ENCODE data around the gene TCP11L2.

The TCP11L2 gene

GRCh38 chr12:106342397-106343213, 40.1 kb downstream of the TCP11L2 start:
- H3K79me2 ChIP-seq (ENCODE audit: control insufficient read depth, insufficient read depth, low read length, unreplicated experiment): no peaks in the 10 kb centered on the region
- peak overlapping the region; percentile 59 for H3K27ac ChIP-seq (ENCODE audit: low read depth, low read length)
- peaks cover 11% of the 10 kb centered on the region for H3K4me1 ChIP-seq (ENCODE audit: control insufficient read depth, insufficient read depth, low read length, unreplicated experiment)
- no peaks in the 10 kb centered on the region for H3K27me3 ChIP-seq (ENCODE audit: insufficient read depth, low read length)
- peak overlapping the region; percentile 69 for H3K4me3 ChIP-seq (ENCODE audit: low read depth, low read length)
- H2AFZ ChIP-seq (ENCODE audit: low read length, unreplicated experiment): peak overlapping the region; percentile 55
- no peaks in the 10 kb centered on the region for H3K36me3 ChIP-seq (ENCODE audit: insufficient read depth, low read length)

GRCh38 chr12:106343214-106343528, 40.6 kb downstream of the TCP11L2 start:
- Histone ChIP-seq H3K27me3 (ENCODE audit: insufficient read depth, low read length) (no peaks in the 10 kb centered on the region), H3K4me3 (ENCODE audit: low read depth, low read length) (peak overlapping the region; percentile 69), H3K79me2 (ENCODE audit: control insufficient read depth, insufficient read depth, low read length, unreplicated experiment) (no peaks in the 10 kb centered on the region), H3K4me1 (ENCODE audit: control insufficient read depth, insufficient read depth, low read length, unreplicated experiment) (peaks cover 11% of the 10 kb centered on the region), H3K27ac (ENCODE audit: low read depth, low read length) (peak overlapping the region; percentile 59), H2AFZ (ENCODE audit: low read length, unreplicated experiment) (peak overlapping the region; percentile 55), H3K36me3 (ENCODE audit: insufficient read depth, low read length) (no peaks in the 10 kb centered on the region)

- Histone ChIP-seq H3K79me2 (ENCODE audit: control insufficient read depth, insufficient read depth, low read length, unreplicated experiment) (no peaks in the 10 kb centered on the region), H3K27ac (ENCODE audit: low read depth, low read length) (no peak overlapping the region), H2AFZ (ENCODE audit: low read length, unreplicated experiment) (no peak overlapping the region)
Observed at GRCh38 chr12:106344131-106344530, 41.6 kb downstream of the TCP11L2 start.

GRCh38 chr12:106345746-106346145, 43.2 kb downstream of the TCP11L2 start:
- H2AFZ ChIP-seq (ENCODE audit: low read length, unreplicated experiment): no peak overlapping the region
- peaks cover 11% of the 10 kb centered on the region for H3K4me1 ChIP-seq (ENCODE audit: control insufficient read depth, insufficient read depth, low read length, unreplicated experiment)
- H3K79me2 ChIP-seq (ENCODE audit: control insufficient read depth, insufficient read depth, low read length, unreplicated experiment): no peaks in the 10 kb centered on the region
- H3K27me3 ChIP-seq (ENCODE audit: insufficient read depth, low read length): no peaks in the 10 kb centered on the region
- H3K36me3 ChIP-seq (ENCODE audit: insufficient read depth, low read length): no peaks in the 10 kb centered on the region
- no peak overlapping the region for H3K27ac ChIP-seq (ENCODE audit: low read depth, low read length)
- H3K4me3 ChIP-seq (ENCODE audit: low read depth, low read length): no peak overlapping the region

More at GRCh38 chr12:106344131-106344530, 41.6 kb downstream of the TCP11L2 start:
- no peaks in the 10 kb centered on the region for H3K27me3 ChIP-seq (ENCODE audit: insufficient read depth, low read length)
- no peak overlapping the region for H3K4me3 ChIP-seq (ENCODE audit: low read depth, low read length)
- no peaks in the 10 kb centered on the region for H3K36me3 ChIP-seq (ENCODE audit: insufficient read depth, low read length)
- H3K4me1 ChIP-seq (ENCODE audit: control insufficient read depth, insufficient read depth, low read length, unreplicated experiment): peaks cover 11% of the 10 kb centered on the region

GRCh38 chr12:106348411-106348810, 45.9 kb downstream of the TCP11L2 start:
- Histone ChIP-seq H3K4me3 (ENCODE audit: low read depth, low read length) (no peak overlapping the region), H3K27ac (ENCODE audit: low read depth, low read length) (no peak overlapping the region), H3K4me1 (ENCODE audit: control insufficient read depth, insufficient read depth, low read length, unreplicated experiment) (peaks cover 1% of the 10 kb centered on the region), H2AFZ (ENCODE audit: low read length, unreplicated experiment) (no peak overlapping the region), H3K79me2 (ENCODE audit: control insufficient read depth, insufficient read depth, low read length, unreplicated experiment) (no peaks in the 10 kb centered on the region), H3K36me3 (ENCODE audit: insufficient read depth, low read length) (no peaks in the 10 kb centered on the region), H3K27me3 (ENCODE audit: insufficient read depth, low read length) (no peaks in the 10 kb centered on the region)

GRCh38 chr12:106353175-106353574, 50.6 kb downstream of the TCP11L2 start:
- Histone ChIP-seq H3K36me3 (ENCODE audit: insufficient read depth, low read length) (no peaks in the 10 kb centered on the region), H3K4me1 (ENCODE audit: control insufficient read depth, insufficient read depth, low read length, unreplicated experiment) (peaks cover 6% of the 10 kb centered on the region), H2AFZ (ENCODE audit: low read length, unreplicated experiment) (no peak overlapping the region), H3K27ac (ENCODE audit: low read depth, low read length) (no peak overlapping the region), H3K79me2 (ENCODE audit: control insufficient read depth, insufficient read depth, low read length, unreplicated experiment) (no peaks in the 10 kb centered on the region), H3K27me3 (ENCODE audit: insufficient read depth, low read length) (no peaks in the 10 kb centered on the region), H3K4me3 (ENCODE audit: low read depth, low read length) (no peak overlapping the region)

- Histone ChIP-seq H3K79me2 (ENCODE audit: control insufficient read depth, insufficient read depth, low read length, unreplicated experiment) (peaks cover 24% of the 10 kb centered on the region), H3K36me3 (ENCODE audit: insufficient read depth, low read length) (no peaks in the 10 kb centered on the region), H3K4me1 (ENCODE audit: control insufficient read depth, insufficient read depth, low read length, unreplicated experiment) (peaks cover 12% of the 10 kb centered on the region), H2AFZ (ENCODE audit: low read length, unreplicated experiment) (peak within 1 kb of the TSS; percentile 63), H3K27me3 (ENCODE audit: insufficient read depth, low read length) (no peaks in the 10 kb centered on the region), H3K27ac (ENCODE audit: low read depth, low read length) (peak within 1 kb of the TSS; percentile 80), H3K4me3 (ENCODE audit: low read depth, low read length) (peak within 1 kb of the TSS; percentile 94)
Observed at GRCh38 chr12:106357549-106358395, 55.2 kb downstream of the TCP11L2 start, which contains the start of gene POLR3B. POLR3B (plus strand) TSS chr12:106357748; CDS start chr12:106357880, 132 bp downstream.

GRCh38 chr12:106358396-106359241, 56.1 kb downstream of the TCP11L2 start:
- Histone ChIP-seq H3K4me1 (ENCODE audit: control insufficient read depth, insufficient read depth, low read length, unreplicated experiment) (peaks cover 12% of the 10 kb centered on the region), H3K27me3 (ENCODE audit: insufficient read depth, low read length) (no peaks in the 10 kb centered on the region), H3K36me3 (ENCODE audit: insufficient read depth, low read length) (no peaks in the 10 kb centered on the region; the same call in 1 of the 2 replicates), H3K27ac (ENCODE audit: low read depth, low read length) (peak overlapping the region; percentile 80), H3K4me3 (ENCODE audit: low read depth, low read length) (peak overlapping the region; percentile 94), H3K79me2 (ENCODE audit: control insufficient read depth, insufficient read depth, low read length, unreplicated experiment) (peaks cover 24% of the 10 kb centered on the region), H2AFZ (ENCODE audit: low read length, unreplicated experiment) (peak overlapping the region; percentile 62)

GRCh38 chr12:106359646-106360399, 57.3 kb downstream of the TCP11L2 start:
- Histone ChIP-seq H3K4me3 (ENCODE audit: low read depth, low read length) (no peak overlapping the region; the same call in 1 of the 2 replicates), H3K4me1 (ENCODE audit: control insufficient read depth, insufficient read depth, low read length, unreplicated experiment) (peaks cover 12% of the 10 kb centered on the region), H3K27me3 (ENCODE audit: insufficient read depth, low read length) (no peaks in the 10 kb centered on the region), H3K27ac (ENCODE audit: low read depth, low read length) (no peak overlapping the region), H3K79me2 (ENCODE audit: control insufficient read depth, insufficient read depth, low read length, unreplicated experiment) (peaks cover 24% of the 10 kb centered on the region), H2AFZ (ENCODE audit: low read length, unreplicated experiment) (no peak overlapping the region), H3K36me3 (ENCODE audit: insufficient read depth, low read length) (peaks cover 5% of the 10 kb centered on the region; the same call in 1 of the 2 replicates)
